ENCODE results near the gene DEFB124.

DNA sequence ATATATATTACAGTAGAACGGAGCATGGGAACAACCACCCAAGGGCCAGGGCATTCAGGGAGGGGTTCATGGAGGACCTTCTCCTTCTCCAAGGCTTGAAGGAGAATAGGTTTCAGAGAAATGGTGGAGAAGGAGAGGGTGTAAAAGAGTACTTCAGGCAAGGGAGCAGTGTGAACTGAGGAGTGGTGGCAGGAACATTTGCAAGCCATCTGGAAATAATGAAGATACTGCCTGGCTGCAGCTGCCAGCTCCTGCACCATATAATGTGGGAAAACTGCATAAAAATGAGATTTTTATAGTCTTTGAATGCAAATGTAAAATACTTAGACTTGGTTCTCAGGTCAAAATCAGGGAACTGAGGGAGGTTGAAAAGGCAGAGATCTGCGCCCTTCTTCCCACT is 59.3 kb downstream of the DEFB124 start:
- TF ChIP-seq EP300 (IDR thresholded peaks at IDR 0.05), result no peak
- TF ChIP-seq, protein P1, sequence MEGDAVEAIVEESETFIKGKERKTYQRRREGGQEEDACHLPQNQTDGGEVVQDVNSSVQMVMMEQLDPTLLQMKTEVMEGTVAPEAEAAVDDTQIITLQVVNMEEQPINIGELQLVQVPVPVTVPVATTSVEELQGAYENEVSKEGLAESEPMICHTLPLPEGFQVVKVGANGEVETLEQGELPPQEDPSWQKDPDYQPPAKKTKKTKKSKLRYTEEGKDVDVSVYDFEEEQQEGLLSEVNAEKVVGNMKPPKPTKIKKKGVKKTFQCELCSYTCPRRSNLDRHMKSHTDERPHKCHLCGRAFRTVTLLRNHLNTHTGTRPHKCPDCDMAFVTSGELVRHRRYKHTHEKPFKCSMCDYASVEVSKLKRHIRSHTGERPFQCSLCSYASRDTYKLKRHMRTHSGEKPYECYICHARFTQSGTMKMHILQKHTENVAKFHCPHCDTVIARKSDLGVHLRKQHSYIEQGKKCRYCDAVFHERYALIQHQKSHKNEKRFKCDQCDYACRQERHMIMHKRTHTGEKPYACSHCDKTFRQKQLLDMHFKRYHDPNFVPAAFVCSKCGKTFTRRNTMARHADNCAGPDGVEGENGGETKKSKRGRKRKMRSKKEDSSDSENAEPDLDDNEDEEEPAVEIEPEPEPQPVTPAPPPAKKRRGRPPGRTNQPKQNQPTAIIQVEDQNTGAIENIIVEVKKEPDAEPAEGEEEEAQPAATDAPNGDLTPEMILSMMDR (IDR thresholded peaks at IDR 0.05), result no peak

All from tibial nerve (tissue), 4 donors.